Neural crest cell (in vitro differentiated cells): Measurements from ENCODE around the gene FNIP1. TPM values are rescaled to one million over a fixed set of nuclear protein-coding genes. Genes with fewer than 3 reads are reported as not detected.

Source experiments
- DNase-seq: peaks from one replicate; pipeline ENCODE4 v3.0.0; 2021; ENCODE audit warnings: low read depth, mixed read lengths, low spot score
- H3K27ac Mint-ChIP-seq: one replicate; pipeline ENCODE4 v1.8.0; 2021; ENCODE audit warnings: mild to moderate bottlenecking, mixed read lengths; ENCODE audit not compliant: unreplicated experiment
- H3K27me3 Mint-ChIP-seq: 2 replicates; pipeline ENCODE4 v1.8.0; 2021; ENCODE audit warnings: low read depth, mild to moderate bottlenecking, mixed read lengths
- H3K36me3 Mint-ChIP-seq: 2 replicates; pipeline ENCODE4 v1.8.0; 2021; ENCODE audit warnings: low read depth, mild to moderate bottlenecking, mixed read lengths
- H3K4me1 Mint-ChIP-seq: 2 replicates; pipeline ENCODE4 v1.8.0; 2021; ENCODE audit warnings: mixed read lengths
- H3K4me3 Mint-ChIP-seq: one replicate; pipeline ENCODE4 v1.8.0; 2021; ENCODE audit warnings: mild to moderate bottlenecking, mixed read lengths
- H3K9me3 Mint-ChIP-seq: 2 replicates; pipeline ENCODE4 v1.8.0; 2021; ENCODE audit warnings: mixed read lengths
- CTCF ChIP-seq: fragments of 200-600 bp; sonication (generic); conservative IDR thresholded peaks from 2 replicates; pipeline ENCODE4 v1.5.0; 2021; ENCODE audit warnings: antibody characterized with exemption, mild to moderate bottlenecking
- total RNA-seq: library from RNA; stranded (reverse); gene quantifications from 2 replicates; pipeline ENCODE4 v1.2.1, GENCODE V29; 2021

FNIP1 gene
- total RNA-seq, 1 donor from 2014 or later: 20.6 TPM

- no peak for DNase-seq
- H3K36me3 Mint-ChIP-seq: no peaks in the 10 kb centered on the region
- H3K27me3 Mint-ChIP-seq: no peaks in the 10 kb centered on the region
- peaks cover 32% of the 10 kb centered on the region for H3K4me1 Mint-ChIP-seq
- TF ChIP-seq CTCF: no peak
- H3K27ac Mint-ChIP-seq: no peak overlapping the region
- H3K4me3 Mint-ChIP-seq: no peak overlapping the region
- H3K9me3 Mint-ChIP-seq: no peaks in the 10 kb centered on the region
Observed at GRCh38 chr5:131615957-131616356, 180.9 kb downstream of the FNIP1 start.

DNA sequence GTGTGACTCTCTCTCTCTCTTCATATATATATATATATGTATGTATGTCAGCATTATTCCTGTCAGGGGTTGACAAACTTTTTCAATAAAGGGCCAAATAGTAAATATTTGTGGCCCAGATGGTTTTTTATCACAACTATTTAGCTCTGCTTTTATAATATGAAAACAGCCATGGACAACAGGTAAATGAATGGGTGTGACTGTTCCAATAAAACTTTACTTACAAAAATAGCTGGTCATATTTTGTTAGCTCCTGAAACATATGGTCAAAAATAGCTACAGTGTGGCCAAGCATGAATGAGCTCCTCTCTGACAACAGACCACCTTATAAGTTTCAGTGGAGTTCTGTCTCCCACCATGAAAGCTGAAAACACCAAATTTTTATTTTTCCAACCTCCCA, 183.4 kb downstream of the FNIP1 start:
- Mint-ChIP-seq H3K9me3 (no peaks in the 10 kb centered on the region), H3K36me3 (no peaks in the 10 kb centered on the region), H3K27me3 (no peaks in the 10 kb centered on the region), H3K4me1 (peaks cover 17% of the 10 kb centered on the region), H3K27ac (peak overlapping the region; percentile 35), H3K4me3 (no peak overlapping the region)
- no peak for TF ChIP-seq CTCF
- DNase-seq: no peak

GRCh38 chr5:131611064-131611381, 185.8 kb downstream of the FNIP1 start:
- DNase-seq: no peak
- Mint-ChIP-seq H3K27ac (no peak overlapping the region), H3K27me3 (no peaks in the 10 kb centered on the region), H3K4me1 (peaks cover 27% of the 10 kb centered on the region), H3K4me3 (no peak overlapping the region), H3K9me3 (no peaks in the 10 kb centered on the region), H3K36me3 (no peaks in the 10 kb centered on the region)
- no peak for TF ChIP-seq CTCF

DNA sequence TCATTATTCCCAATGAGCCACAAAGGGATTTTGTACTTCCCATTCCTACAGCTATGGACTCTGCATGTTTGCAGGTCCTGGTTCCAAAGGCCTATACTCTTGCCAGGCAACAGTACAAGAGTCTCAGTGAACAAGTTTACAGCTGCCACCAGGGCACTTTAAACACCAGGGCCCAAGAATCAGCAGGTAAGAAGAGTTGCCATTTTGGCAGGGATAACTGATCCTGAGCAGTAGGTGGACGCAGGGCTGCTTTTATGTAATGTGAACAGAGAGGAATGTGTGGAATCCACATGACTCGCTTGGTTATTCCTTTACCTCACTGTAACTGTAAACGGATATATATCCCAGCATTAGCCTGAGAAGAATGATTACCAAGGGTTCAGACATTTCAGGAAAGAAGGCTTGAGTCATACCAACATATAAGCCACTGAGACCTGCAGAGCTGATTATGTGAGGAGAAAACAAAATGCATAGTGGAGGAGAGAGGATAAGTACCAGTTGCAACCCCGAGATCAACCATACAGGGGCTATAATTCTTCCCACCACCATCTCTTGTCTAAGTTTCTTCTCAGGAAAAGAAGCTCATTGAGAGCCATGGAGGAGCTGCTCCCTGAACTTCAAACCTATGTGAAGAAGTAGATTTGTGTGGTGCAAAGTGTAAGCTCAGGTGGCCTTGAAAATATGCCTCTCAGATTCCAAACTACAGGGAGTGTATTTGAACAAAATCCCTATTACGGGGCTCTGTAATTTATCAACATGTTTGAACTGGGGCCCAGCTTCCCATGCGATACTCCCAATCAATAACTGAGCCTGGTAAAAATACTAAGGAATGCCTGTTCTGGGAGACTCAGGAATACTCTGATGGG, 186.4 kb downstream of the FNIP1 start:
- TF ChIP-seq CTCF: no peak
- no peaks in the 10 kb centered on the region for H3K9me3 Mint-ChIP-seq
- H3K4me3 Mint-ChIP-seq: no peak overlapping the region
- DNase-seq: no peak
- no peaks in the 10 kb centered on the region for H3K36me3 Mint-ChIP-seq
- H3K4me1 Mint-ChIP-seq: peaks cover 23% of the 10 kb centered on the region
- H3K27ac Mint-ChIP-seq: no peak overlapping the region
- H3K27me3 Mint-ChIP-seq: no peaks in the 10 kb centered on the region

DNA sequence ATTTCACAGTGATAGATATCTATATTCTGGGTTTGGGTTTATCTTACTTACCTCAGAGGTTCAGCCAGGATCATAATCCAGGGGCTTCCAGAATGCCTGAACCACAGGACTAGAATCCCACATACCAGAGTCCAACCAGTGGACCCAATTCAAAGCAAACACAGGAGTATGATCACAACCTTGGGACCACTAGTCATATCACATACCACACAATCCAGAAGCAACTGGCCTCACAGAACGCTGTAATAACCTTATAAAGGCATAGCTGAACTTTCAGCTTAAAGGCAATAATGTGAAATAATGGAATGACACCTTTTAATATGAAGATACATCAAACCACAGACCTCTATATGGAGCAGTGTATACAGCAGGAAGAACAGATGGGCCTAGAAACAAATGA, 187.0 kb downstream of the FNIP1 start:
- Mint-ChIP-seq H3K4me3 (no peak overlapping the region), H3K27me3 (no peaks in the 10 kb centered on the region), H3K27ac (no peak overlapping the region), H3K9me3 (no peaks in the 10 kb centered on the region), H3K36me3 (no peaks in the 10 kb centered on the region), H3K4me1 (peaks cover 18% of the 10 kb centered on the region)
- no peak for TF ChIP-seq CTCF
- DNase-seq: no peak
